Activated T-cell treated with anti-CD3 and anti-CD28 coated beads for 1 hour (primary cell): ENCODE data around the gene HIGD1B.
"Not testable (repeated sequence)": the region's sequence is repeated elsewhere in the genome, so short reads cannot be mapped to it uniquely, and the experiment has no call there.

ENCODE experiments used
- DNase-seq: peaks from one replicate; pipeline ENCODE4 v3.0.0-alpha.2; 2020; ENCODE audit warnings: low read depth

The HIGD1B gene

DNA sequence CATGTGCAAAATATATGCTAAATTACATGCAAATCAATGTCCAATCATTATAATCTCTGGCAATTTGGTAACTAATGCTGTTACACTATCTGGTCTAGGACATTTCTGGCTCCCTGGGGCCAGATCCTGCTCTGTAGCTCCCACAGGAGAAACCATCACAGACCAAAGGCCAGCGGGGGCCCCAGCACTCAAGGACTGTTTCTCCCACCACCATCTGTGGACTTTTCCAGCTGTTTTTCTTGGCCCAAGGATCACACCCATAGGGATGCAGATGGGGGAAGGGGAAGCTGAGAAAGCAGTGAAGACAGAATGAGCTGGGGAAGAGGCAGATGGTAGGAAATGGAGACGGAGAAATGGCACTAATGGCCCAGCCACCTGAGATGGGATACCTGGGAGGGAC lies at the start of gene HIGD1B:
TSS of gene HIGD1B (plus strand) at position 298 of the 400 bp plus-strand sequence. CDS start 270 bp downstream, outside the sequence.
- DNase-seq = no peak

DNA sequence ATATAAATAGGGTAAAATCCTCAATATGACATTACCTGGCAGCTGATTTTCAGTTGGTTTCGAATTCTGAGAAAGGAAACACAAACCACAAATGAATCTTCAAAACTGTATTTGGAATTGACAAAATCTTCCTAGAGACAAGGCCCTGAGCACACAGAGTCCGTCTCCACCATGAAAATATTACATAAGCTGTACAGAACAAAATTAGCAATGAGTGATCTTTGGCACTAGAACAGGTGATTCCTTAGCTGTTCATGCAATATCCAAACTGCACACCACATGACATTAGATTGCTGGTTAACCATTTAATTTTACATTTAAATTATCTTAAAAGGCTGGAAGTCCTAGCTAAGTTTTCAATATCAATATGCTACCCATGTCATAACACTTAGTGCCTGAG lies 49.3 kb upstream of the HIGD1B start:
- DNase-seq = no peak

DNA sequence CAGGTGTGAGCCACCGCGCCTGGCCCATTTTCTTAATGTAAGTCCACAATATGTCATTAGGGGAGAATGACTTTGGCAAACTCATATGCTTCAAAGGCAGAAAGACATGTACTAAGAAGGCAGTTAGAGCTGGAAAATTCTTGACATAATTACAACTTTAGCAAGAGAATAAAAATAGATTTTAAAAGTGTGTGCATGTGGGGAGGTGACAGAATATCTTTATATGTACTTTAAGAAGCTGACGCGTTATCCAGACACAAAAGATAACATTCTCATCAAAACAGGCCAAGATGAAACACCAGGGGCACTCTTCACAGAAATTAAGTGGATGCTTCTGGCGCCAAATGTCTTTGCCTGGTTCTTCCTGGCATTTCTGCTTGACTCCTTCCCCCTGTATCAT lies 45.8 kb upstream of the HIGD1B start:
- DNase-seq = no peak

DNA sequence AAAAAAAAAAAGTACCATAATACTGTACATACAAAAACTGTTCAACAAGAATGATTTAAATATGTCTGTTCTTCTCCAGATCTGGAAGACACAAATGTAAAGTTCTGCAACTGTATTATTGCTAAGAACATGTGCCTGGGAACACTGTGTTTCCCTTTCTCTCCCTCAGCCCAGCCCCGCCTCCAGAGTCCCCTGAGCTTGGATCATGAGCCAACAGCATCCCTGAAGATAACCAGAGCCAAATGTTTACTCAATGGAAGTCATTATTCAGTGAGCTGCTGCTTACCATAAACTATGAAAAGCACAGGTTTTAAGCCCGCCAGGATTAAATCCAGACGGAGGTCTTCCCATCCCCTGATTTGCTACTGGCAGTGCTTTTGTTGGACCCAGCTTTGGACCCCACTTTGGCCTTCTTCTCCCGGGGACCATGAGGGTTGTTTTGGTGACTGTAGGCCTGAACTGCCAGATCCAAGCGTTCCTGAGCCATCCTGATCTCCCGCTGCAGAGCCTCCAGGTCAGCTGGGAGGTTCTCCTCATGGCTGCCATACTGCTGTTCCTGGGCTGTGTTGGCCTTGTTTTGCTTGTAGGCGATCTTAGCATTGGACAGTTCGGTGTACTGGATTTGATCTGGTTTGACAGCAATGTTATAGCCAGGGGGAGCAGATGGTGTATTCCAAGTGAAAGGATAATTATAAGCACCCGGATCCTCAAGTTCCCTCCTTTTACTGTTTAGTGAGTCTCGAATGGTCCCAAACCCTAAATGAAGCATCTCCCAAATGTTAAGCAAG lies 43.2 kb upstream of the HIGD1B start:
- no peak for DNase-seq

DNA sequence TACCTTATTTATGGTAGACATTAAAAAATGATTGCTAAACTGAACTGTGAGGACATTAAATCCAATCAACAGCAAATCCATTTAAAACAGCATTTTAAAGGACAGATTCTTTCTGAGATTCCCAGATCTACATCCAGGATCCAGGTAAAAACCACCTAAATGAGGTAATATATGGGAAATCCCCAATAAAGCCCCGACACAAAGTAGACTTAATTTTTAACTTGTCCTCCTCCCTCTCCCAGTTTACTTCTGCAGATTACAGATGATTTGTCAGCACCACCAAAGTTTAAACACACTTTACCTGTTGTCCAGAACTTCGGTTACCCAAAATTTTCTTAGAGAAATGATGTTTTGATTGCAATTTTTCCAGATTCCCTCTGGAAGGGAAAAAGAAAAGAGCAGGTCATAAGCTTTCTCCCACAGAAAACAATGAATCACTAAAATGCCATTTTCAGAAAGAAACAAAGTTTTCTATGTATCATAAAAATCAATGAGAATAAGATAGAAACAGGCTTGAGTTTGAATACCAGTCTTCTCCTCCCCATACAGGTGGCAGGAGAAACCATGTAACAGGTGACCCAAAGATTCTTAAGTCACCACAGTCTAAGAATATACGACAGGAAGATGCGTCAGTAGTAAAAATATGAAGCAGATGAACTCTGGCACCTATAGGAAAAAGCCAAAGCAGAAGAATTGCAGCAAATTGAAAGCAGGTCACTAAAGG lies 40.4 kb upstream of the HIGD1B start:
- no peak for DNase-seq

DNA sequence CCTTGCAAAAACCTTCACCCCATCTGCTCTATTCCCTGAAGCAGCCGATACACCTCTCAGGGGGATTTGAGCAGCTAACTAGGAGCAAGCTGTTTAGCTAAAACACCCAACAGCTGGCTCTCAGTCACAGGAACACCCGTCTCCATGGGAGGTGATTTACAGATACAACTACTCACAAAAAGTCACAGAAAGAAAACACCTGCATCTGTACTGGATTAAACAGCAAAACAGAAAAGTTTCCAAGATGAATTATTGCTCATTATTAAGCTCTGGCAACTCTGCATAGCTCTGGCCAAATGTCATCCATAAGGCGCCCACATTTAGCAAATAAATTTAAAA lies 39.9 kb upstream of the HIGD1B start:
- DNase-seq = no peak

DNA sequence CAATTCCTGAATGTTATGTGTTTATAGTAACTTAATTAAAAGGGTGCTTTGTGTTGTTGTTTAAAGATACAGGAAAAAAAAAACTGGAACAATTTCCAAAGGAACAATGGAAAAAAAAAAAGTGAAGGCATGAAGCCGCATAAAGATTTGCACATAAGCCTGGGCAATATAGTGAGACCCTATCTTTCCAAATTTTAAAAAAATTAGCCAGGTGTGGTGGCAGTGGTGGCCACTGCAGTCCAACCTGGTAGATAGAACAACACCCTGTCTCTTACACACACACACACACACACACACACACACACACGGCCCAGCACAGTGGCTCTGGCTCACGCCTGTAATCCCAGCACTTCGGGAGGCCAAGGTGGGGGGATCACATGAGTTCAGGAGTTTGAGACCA lies 39.5 kb upstream of the HIGD1B start:
- DNase-seq = no peak

DNA sequence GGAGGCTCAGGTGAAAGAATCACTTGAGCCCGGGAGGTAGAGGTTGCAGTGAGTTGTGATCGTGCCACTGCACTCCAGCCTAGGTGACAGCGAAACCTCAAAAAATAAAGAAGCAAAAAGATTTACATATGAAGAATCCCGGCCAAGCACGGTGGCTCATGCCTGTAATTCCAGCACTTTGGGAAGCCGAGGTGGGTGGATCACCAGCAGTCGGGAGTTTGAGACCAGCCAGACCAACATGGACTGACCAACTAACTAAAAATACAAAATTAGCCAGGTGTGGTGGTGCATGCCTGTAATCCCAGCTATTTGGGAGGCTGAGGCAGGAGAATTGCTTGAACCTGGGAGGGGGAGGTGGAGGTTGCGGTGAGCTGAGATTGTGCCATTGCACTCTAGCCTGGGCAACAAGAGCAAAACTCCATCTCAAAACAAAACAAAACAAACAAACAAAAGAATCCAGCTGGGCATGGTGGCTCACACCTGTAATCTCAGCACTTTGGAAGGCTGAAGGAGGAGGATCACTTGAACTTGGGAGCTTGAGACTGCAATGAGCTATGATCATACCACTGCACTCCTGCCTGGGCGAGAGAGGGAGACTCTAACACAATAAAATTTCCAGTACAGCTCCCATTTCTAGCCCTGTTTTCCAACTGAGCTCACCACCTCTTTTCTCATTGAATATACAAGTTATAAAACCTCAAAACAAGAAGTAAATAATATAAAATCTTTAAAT lies 38.9 kb upstream of the HIGD1B start:
- DNase-seq = not testable (repeated sequence)

DNA sequence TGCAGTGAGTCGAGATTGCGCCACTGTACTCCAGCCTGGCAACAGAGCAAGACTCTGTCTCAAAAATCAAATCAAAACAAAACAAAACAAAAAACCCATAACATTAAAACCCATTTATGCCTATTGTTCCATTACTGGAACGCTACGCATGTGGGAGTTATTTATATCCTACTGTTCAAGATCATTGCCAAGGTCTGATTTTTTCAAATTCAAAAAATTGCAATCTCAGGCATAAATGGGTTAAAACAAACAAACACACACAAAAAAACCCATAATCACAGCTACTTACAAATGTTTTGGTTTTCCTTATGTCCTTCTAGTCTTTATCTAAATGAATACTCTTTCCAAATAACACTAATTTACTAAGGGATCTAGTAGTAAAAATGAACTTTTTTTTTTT lies 35.4 kb upstream of the HIGD1B start:
- DNase-seq = no peak

DNA sequence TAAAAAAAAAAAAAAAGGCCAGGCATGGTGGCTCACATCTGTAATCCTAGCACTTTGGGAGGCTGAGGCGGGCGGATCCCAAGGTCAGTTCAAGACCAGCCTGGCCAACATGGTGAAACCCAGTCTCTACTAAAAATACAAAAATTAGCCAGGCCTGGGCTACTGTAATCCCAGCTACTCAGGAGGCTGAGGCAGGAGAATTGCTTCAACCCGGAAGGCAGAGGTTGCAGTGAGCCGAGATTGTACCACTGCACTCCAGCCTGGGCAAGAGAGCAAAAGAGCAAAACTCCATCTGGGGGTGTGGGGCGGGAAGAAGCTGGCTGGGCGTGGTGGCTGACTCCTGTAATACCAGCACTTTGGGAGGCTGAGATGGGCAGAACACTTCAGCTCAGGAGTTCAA lies 29.2 kb upstream of the HIGD1B start:
- not testable (repeated sequence) for DNase-seq

DNA sequence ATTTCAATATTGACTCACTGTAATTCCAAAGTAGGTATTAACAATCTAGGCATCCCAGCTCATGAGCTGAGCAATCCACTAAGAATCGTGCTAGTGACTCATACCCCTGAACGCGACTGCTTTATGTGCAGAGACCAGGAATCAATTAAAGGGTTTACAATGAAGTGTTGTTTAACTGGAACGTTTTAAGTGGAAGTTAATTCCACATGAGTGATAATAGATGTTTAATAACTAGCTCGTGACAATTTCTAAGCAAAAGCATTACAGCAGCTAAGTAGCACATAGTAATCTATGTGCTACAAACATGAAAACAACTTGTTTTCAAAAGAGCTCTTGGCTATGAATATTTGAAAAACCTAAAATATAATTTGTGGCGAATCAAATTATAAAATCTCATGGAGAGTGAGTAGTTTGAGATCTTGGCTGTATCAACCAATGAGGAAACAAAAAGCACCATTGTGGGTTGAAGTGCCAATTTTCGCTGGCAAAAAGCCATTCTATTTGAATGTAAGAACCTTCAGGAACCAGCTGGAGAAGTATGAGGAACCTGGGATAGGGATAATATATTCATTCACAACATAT lies 27.0 kb upstream of the HIGD1B start:
- no peak for DNase-seq

DNA sequence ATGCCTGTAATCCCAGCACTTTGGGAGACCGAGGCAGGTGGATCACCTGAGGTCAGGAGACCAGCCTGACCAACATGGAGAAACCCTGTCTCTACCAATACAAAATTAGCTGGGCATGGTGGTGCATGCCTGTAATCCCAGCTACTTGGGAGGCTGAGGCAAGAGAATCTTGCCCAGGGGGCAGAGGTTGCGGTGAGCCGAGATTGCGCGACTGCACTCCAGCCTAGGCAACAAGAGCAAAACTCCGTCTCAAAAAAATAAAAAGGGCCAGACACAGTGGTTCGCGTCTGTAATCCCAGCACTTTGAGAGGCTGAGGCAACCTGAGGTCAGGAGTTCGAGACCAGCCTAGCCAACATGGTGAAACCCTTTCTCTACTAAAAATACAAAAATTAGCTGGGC lies 22.4 kb upstream of the HIGD1B start:
- DNase-seq = not testable (repeated sequence)

DNA sequence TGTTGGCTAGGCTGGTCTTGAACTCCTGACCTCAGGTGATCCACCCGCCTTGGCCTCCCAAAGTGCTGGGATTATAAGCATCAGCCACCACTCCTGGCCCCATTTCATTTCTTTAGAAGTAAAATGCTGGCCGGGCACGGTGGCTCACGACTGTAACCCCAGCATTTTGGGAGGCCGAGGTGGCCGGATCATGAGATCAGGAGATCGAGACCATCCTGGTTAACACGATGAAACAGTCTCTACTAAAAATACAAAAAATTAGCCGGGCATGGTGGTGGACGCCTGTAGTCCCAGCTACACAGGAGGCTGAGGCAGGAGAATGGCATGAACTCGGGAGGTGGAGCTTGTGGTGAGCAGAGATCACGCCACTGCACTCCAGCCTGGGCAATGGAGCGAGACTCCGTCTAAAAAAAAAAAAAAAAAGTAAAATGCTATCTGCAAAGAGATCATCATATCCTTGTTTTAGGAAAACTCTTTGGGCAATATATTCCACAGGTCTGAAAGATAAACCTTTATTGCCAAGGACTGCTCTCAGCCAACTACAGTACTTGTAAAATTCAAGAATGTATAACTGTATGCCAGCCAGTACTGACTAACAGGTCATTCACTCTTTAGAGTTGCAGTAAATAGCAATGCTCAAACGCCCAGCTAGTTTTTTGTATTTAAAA lies 21.4 kb upstream of the HIGD1B start:
- DNase-seq = no peak

DNA sequence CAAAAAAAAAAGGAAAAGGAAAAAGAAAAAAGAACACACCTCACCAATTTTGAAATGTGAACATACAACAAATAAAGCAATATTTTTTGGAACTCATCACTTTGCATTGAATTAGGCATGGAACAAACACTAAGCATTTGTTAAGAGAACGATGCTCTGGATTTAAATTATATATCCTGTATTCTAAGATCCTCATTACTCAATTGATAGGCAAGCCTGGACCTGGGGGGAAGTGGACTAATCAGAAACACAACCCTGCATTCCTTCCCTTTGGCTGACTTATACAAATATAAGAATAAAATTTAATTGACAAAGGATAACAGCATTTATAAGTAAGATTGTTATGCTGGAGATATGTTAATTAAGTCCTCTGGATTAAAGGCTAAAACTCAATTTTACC lies 19.8 kb upstream of the HIGD1B start:
- no peak for DNase-seq

DNA sequence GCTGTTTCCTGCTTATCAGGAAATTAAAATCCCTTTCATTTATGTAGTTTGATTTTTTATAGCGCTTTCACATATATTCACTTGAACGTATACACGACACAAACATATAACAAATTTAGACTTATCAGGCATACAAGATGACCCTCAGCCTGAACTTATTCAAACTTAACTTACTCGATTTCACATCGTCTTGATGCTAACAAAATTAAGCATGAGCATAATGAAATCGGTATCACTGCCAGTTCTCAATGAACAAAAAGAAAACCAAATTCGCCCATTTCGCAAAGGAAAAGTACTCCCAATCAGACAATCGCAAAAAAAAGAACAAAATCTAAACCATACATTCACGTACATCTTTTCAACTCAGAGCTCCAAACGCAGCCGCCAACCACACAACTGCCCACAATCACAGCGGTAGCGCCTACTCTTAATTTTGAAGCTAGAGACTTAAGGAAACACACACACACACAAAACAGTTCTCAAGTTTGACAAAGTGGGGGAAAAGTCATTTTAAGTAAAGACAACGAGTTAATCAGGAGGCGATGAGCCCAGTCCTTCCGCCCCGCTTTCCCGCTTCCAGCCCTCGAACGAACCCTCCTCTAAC lies 18.7 kb upstream of the HIGD1B start:
- no peak for DNase-seq

DNA sequence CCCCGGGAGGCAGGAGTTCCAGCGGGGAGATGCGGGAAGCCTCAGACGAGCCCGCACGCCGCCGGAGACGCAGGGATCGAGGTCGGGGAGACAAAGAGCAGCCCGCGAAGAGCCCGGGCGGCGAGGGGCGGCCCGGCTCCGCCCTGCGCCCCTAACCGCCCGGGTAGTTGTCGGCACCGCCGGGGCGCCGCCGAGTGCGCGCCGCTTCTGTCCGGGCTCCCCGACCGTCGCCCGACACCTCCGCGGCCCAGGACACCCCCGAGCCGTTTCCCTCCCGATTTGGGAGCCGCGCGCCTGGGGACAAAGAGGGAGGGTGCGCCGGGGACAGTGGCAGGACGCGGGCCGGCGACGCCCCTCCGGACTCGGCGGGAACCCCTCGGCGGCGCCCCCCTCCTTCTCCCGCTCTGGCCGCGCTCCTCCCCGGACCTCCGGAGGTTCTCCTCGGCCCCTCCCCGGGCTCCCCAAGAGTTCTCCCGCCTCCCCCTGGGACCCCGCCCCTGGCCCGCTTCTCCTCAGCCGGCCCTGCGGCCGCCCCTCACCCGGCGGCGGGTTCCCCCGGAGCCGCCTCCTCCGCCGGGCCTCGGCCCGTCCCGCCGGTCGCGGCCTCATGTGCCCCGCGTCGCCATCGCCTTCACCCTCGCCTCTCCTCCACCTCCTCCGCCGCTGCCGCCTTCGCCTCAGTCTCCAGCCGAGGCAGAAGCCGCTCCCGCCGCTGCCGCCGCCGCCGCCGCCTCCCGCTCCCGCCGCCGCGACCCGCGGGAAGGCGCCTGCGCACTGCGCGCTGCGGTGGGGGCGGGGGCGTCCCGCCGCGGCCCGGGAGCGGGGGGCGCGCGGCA lies 17.9 kb upstream of the HIGD1B start, which contains the start of gene GJC1:
TSS of gene GJC1 (minus strand) at position 765 of the 836 bp plus-strand sequence. CDS start 24,470 bp downstream, outside the sequence.
- no peak for DNase-seq

DNA sequence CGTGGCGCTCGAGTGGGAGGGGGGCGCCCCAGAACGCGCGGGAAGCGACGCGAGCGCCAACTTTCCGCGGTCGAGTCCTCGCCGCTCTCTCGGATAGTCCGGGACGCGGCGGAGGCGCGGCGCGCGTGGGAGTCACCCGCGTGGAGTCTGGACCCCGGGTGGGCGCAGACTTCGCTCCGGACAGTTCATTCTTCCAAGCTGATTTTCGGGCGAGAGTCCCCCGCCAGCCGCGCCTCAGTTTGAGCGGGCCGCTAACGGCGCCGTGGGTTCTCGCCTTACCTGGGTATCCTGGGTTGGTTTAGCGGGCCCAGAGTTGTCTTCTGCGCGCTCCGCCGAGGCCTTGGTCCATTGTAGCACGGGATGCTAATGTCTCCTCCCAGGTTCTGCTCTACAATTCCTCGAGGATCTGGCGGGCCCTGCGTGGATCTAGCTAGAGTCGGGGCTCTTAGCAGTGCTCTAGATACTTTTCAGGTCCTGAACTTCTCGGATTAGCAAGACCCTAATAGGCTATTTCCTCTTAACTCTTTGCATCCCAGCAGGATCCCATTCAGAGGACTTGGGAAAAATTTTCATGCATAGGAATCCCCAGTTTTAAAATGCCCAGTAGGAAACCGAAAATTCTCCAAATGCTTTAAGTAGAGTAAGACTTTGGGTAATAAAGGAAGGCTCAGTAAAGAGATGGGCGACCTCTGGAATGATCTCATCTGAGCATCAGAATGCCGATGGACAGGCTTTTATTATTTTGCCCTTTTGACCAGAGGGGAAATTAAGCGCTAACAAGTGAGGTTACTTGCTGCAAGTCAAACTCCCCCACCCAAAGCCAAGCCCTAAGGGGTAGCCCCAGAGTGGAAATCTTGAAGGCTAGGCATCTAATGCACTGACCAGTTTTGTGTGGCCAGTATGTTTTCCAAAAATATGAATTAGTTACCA lies 17.1 kb upstream of the HIGD1B start:
- no peak for DNase-seq

DNA sequence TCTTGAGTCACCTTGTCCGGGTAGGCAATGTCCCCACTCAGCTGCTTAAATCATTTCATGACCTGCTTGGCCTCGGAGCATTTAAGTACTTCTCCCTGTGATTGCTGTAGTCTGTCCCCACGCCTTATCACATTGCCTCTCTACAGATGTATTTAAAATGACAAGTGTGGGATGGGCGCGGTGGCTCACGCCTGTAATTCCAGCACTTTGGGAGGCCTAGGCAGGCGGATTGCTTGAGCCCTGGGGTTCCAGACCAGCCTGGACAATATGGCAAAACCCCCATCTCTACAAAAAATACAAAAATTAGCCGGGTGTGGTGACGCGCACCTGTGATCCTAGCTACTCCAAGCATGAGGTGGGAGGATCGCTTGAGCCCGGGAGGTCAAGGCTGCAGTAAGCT lies 16.3 kb upstream of the HIGD1B start:
- DNase-seq = no peak

DNA sequence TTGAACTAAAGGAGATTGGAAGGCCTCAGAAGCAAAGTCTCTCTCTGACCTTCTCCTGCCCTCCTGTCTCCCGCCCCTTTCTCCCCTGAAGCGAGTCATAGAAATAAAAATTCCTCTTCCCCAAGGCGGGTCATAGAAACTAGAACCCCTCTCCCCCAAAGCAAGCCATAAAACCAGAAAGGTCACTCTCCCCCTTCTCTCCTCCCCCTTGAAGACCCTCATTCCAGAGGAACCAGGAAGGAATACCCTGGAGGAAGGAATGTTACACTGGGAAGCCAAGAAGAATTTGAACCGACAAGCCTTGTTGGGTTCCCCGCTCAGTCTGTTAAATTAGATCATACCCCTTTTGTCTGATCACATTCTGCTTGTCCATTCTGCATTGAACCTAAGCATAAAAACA lies 14.9 kb upstream of the HIGD1B start:
- DNase-seq = no peak
